H54 (cell line): ENCODE data around the gene NOL4L.

Source experiments
- DNase-seq: peaks from one replicate; pipeline ENCODE4 v3.0.0; 2011; ENCODE audit warnings: low spot score, mixed read lengths; ENCODE audit not compliant: insufficient read length
- FAIRE-seq: peaks from 3 replicates; lab custom pipeline; 2011; peaks lifted over from hg19 to GRCh38; lab: Jason Lieb, UNC
- POLR2A ChIP-seq: IDR thresholded peaks from 2 replicates; pipeline ENCODE4 v1.6.1; 2011; ENCODE audit warnings: low read depth, mild to moderate bottlenecking, low read length

The NOL4L gene

DNA sequence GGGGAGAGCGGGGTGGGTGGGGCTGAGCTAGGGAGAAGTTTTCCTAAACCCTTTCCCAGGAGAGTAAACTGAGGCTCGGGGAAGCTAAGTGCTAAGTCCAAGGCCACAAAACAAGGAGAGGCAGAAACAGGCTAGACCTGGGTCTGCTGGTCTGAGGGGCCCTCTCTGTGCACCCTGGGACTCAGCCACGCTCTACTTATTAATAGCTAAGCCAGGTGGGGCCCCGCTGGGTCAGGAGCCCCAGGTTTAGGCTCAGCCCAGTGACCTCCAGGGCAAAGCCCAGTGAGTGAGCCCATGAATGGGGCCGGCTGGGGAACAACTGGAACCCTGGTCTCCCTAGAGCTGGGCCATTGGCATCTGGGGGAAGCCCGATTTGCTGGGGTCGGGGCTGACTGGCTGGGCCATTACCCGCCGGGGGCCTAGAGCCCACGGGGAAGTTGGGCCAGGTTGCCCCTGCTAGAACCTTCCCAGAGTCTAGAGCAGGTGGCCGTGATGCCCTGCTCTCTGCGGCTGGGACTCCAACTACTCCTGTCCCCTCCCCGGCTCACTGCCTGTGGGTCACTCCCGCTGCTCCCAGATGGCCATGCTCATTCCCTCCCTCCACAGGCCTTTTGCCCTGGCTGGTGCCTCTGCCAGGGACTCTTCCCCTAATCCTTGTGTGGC is 24.1 kb upstream of the NOL4L start:
- no peak for DNase-seq
- no peak for TF ChIP-seq POLR2A
- FAIRE-seq, result no peak

DNA sequence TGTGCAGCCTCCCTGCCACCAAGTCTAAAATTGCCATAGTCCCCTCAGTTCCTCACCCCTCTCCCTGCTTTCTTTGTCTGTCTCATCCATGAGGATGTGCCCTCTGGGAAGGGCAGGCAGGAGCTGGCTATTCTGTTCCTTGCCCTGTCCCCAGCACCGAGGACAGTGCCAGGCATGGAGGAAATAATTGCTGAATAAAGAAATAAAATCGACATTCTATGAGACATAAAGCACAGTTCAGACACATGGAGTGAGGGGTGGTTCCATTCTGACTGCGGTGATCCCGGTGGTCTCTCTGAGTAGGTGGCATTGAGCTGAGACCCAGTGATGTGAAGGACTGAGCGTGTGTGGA is 23.5 kb upstream of the NOL4L start:
- DNase-seq, result no peak
- FAIRE-seq, result no peak

DNA sequence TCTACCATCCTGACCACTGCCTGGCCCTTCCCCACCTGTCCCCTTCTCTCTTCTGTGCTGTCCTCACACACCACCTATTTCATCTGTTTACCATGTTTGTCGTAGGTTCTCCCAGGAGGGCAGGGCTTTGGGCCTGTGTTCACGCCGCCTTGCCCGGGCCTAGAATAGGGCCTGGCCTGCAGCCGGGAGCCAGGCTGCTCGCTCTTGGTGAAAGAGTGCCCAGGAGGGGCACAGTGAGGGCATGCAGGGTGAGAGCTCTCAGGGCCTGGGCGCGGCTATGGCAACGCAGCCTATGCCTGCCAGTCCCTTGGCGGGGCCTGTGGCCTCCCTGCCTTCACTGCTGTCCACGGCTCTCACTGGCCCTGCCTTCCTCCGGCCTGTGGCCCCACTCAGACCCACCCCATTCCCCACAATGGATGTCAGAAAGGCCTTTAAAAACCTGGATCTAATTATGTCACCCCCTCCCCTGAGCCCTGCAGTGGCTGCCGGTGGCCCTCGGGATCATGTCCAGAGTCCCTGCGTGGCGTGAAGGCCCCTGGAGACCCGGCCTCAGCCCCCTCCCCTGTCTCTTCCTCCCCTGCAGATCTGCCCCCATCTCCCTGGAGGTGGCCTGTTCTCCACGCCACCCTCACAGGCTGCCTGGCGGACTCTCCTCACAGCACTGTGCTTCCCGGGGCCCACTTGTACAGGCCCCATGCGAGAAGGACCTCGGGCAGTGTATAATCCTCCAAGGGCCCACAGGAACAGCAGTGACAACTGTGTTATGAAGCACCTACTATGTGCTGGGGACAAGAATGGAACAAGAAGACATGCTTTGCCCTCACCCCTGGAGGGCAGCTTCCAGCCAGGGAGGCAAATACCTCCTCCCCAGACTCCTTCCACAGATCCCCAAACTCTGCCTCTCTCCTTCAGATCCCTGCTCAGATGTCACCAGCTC is 22.9 kb upstream of the NOL4L start:
- no peak for FAIRE-seq
- no peak for TF ChIP-seq POLR2A
- DNase-seq, result no peak

More for the DNA sequence above, 23.5 kb upstream of the NOL4L start:
- no peak for TF ChIP-seq POLR2A

DNA sequence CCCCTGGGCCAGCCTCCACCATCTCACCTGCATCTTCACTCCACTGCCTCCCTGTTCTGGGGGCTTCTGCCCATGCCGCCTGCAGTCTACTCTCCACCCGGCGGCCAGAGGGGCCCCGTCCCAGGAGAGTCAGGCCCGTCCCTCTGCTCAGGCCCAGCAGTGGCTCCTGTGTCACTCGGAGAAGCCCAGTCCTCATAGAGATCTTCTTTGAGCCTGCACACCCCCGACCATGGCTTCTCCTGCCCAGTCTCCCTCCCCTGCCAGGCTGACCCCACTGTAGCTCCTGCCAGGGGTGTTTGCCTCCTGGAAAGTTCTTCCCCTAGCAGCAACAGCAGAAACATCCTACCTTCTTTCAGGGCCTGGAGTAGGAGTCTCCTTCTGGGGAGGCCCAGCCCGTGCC is 22.2 kb upstream of the NOL4L start:
- no peak for TF ChIP-seq POLR2A
- FAIRE-seq (no peak), DNase-seq (no peak)

DNA sequence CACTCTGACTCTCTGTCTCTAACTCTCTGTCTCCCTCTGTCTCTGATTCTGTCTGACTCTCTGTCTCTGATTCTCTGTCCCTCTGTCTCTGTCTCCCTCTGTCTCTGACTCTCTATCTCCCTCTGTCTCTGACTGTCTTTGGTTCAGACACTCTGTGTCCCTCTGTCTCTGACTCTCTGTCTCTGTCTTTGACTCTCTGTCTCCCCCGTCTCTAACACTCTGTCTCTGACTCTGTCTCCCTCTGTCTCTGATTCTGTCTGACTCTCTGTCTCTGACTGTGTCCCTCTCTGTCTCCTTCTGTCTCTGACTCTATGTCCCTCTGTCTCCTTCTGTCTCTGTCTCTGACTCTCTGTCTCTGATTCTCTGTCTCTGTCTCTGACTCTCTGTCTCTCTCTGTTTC is 21.7 kb upstream of the NOL4L start:
- no peak for DNase-seq
- TF ChIP-seq POLR2A, result no peak
- no peak for FAIRE-seq

DNA sequence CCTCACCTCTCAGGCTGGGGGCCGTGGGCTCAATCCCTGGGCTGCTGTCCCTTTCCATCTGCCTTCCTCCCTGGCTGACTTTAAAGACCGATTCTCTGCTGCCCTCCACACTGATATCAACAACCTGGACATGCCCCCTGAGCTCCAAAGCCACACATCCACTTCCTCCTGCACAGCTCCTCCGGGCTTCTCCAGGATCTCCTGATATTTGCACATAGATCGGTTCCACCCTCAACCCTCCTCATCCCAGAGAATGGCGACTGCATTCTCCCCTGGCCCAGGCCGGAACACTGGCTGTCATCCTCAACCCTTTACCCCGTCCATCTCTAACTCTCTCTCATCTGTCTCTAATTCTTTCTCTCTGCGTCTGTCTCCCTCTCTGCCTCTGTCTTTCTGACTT is 21.0 kb upstream of the NOL4L start:
- DNase-seq (no peak), FAIRE-seq (no peak)
- TF ChIP-seq POLR2A, result no peak

DNA sequence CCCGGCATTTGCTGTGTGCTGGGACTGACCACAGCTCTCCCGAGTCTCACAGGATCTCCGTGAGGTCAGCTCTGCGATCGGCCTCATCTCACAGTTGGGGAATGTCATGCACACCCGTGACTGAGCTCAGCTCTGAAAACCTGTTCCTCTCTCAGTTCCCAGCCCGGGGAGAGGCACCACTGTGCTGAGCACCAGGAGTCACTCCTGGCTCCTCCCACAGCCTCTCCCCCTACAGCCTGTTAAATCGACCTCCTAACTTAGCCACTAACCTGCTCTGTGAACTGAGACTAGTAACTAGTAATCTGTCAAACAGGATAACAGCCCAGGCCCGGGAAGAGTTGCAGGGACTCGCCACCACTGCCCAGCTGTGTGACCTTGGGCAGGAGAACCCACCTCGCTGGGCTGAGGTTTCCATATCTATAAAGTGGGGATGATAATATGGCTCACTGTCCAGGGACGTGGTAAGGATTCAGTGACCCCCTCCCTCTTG is 20.1 kb upstream of the NOL4L start:
- no peak for FAIRE-seq
- TF ChIP-seq POLR2A, result no peak
- DNase-seq, result no peak

DNA sequence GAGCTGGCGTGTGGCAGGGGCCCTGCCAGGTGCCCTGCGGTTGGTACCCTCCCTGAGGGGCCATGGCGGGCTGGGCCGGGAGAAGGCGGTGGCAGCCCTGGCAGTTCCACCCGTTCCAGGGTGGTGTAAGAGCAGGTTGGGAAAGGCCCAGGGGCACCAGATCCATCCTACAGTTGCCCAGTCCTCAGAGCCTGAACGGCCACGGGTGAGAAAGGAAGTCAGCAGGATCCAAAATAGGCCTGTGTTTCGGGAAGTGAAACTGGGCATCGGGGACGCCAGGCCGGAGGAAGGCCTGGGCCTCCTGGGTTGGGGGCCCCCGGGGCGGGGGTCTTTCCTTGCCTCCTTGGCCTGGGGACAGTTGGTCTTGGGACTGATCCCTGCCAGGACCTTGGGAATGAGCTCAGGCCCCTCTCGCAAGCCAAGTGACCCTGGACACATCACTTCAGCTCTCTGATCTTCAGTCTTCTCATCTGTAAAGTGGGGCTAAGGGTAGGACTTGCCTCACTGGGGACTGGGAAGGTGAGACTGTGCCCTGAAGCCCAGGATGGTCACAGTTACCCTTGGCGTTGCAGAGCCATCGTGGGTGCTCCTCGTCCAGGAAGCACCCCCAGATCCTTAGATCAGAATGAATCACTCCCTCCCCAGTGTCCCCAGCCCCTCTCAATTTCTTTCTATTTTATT is 18.1 kb upstream of the NOL4L start:
- FAIRE-seq (no peak), DNase-seq (no peak)
- TF ChIP-seq POLR2A, result no peak

DNA sequence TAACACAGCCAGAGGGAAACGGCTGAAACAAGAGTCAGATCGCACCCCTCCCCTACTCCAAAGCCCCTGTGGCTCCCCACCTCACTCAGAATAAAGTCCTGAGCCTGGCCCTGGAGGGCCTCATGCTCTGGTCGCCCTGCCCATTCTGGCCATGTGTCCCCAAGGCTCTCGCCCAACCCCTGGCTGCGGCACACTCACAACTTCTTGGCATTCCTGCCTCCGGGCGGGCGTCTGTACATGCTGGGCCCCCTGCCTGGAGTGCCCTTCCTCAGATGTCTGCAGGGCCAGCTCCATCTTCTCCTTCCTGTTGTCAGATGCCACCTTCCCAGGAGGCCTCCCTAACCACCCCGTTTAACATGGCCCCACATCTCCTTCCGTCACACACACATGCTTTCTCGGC is 17.1 kb upstream of the NOL4L start:
- DNase-seq, result no peak
- TF ChIP-seq POLR2A, result no peak
- no peak for FAIRE-seq

DNA sequence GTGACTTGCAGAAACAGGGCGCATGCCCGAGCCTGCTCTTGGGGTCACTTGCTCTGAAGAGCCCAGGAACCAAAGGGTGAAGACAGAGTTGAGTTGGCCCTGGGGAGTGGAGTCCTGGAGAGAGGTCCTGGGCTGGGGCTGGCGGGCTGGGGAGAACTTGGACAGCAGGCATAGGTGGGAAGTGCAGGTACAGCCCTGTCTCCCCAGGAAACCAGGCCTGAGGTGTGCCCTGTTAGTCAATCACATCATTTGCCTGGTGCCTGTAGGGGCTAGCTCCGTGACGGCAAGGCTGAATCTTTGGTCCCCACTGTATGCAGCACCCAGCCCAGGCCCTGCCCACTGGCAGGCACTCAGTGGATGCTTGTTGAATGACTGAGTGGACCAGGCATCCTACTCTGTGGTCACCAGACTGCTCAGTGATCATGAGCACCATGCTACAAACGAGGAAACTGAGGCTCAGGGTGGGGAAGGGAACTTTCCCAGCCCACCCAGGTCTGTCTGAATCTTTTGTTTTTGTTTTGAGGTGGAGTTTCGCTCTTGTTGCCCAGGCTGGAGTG is 15.6 kb upstream of the NOL4L start:
- no peak for DNase-seq
- no peak for TF ChIP-seq POLR2A

DNA sequence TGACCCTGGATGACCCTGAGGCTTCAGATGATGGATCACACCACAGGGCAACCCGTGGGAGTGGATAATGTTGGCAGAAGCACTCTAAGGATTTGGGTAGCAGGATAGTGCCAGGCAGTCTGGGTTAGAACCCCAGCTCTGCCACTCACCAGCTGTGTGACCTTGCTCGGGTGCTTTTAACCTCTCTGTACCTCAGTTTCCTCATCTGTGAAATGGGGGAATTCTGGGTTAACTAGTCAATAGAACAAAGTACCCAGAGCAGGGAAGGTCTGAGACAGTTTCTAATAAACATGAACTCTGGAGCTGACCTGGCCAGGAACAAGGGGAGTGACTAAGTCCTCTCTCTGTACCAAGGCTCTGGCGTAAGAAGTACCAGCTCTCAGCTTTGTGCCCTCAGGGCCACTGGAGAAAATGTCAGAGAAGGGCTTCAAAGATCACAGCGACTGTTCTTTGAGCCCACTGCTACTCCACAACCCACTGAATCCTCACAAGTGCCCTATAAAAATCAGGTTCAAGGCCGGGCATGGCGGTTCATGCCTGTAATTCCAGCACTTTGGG is 14.7 kb upstream of the NOL4L start:
- no peak for DNase-seq
- no peak for FAIRE-seq
- TF ChIP-seq POLR2A, result no peak

More for the DNA sequence above, 15.6 kb upstream of the NOL4L start:
- no peak for FAIRE-seq

DNA sequence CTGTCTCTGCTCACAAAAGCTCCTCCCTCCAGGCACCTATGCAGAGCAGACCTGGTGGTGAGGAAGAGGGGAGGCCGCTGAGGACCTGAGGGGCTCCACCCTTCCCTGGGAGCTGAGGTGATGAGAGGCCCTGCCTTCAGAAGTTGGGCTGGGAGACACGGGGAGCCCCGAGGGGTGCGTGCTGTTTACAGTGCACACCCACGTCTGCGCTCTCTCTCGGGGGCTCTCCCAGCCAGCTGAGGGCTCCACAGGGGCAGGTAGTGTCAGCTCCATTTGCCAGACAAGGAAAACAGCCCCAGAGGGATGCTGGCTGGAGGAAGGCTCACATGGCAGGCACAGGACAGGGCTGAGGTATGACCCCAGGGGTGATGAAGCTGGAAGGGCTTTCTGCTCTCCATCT is 13.5 kb upstream of the NOL4L start:
- FAIRE-seq, result no peak
- no peak for TF ChIP-seq POLR2A
- no peak for DNase-seq

DNA sequence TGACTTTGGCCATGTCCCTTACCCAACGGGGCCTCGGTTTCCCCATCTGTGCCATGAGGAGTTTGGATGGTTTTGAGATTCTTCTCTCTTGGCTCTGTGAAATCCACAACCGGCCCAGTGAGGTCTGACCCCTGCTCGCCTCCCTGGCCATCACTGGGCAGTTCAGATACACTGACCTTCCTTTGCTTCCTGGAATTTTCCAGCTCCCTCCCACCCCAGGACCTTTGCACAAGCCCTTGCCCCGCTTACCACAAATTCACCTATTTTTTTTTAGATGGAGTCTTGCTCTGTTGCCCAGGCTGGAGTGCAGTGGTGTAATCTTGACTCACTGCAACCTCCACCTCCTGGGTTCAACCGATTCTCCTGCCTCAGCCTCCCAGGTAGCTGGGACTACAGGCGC is 12.6 kb upstream of the NOL4L start:
- no peak for FAIRE-seq
- no peak for TF ChIP-seq POLR2A
- DNase-seq, result no peak
